Transverse colon (tissue), 4 donors: ENCODE results near the gene DDX28. TPM values are rescaled to one million over a fixed set of nuclear protein-coding genes. Genes with fewer than 3 reads are reported as not detected.

Experiments
- DNase-seq: peaks from one replicate; pipeline ENCODE4 v3.0.0-alpha.2; 2019
- H3K27ac ChIP-seq, 4 donors: fragments of 200-600 bp; sonication (generic); 2 replicates each; pipeline ENCODE4 v1.5.1; 2016 to 2018; ENCODE audit warnings: inconsistent platforms in 4 of 4
- H3K27me3 ChIP-seq: fragments of 200-600 bp; sonication (generic); 2 replicates; pipeline ENCODE4 v1.5.1; 2017; ENCODE audit warnings: inconsistent platforms
- H3K36me3 ChIP-seq, 4 donors: fragments of 200-600 bp; sonication (generic); 2 replicates each; pipeline ENCODE4 v1.5.1; 2017 to 2019; ENCODE audit warnings: inconsistent platforms in 4 of 4
- H3K4me1 ChIP-seq, 4 donors: fragments of 200-600 bp; sonication (generic); 2 replicates each; pipeline ENCODE4 v1.5.1; 2017 to 2020; ENCODE audit warnings: inconsistent platforms in 4 of 4
- H3K4me3 ChIP-seq, 4 donors: fragments of 200-600 bp; sonication (generic); 1 replicate in 1 of 4; 2 replicates in 3 of 4; pipeline versions ENCODE4 v1.5.1 to v1.6.1; 2017 to 2019; ENCODE audit warnings: inconsistent platforms in 4 of 4
- H3K9me3 ChIP-seq, 2 donors: fragments of 200-600 bp; sonication (generic); 2 replicates each; pipeline ENCODE4 v1.5.1; 2017 to 2019; ENCODE audit warnings: inconsistent platforms in 2 of 2
- CTCF ChIP-seq, 5 experiments: fragments of 200-600 bp in 3 of 5; fragments of 450-650 bp in 2 of 5; sonication (generic) in 3 of 5; IDR thresholded peaks; 1 replicate in 2 of 5; 2 replicates in 3 of 5; pipeline ENCODE4 v1.5.1; 2016 to 2017; ENCODE audit warnings: antibody characterized with exemption in 5 of 5, inconsistent platforms in 3 of 5, mild to moderate bottlenecking in 2 of 5, moderate library complexity in 1 of 5
- EP300 ChIP-seq: sonication (generic); formaldehyde crosslinking; IDR thresholded peaks from one replicate; pipeline ENCODE4 v1.6.1; 2017; ENCODE audit warnings: antibody characterized with exemption, low read depth
- POLR2A ChIP-seq: fragments of 450-650 bp; IDR thresholded peaks from one replicate; pipeline ENCODE4 v1.6.1; 2016; ENCODE audit warnings: antibody characterized with exemption, mild to moderate bottlenecking, moderate library complexity
- POLR2AphosphoS5 ChIP-seq, 3 donors: sonication (generic); formaldehyde crosslinking; IDR thresholded peaks; one replicate each; pipeline ENCODE4 v1.6.1; 2016; ENCODE audit warnings: antibody characterized with exemption in 3 of 3
- WGBS, 2 donors: methylation state at CpG; one replicate each; pipeline ENCODE4 v1.1.5; 2018; ENCODE audit warnings: low coverage in 1 of 2; 5-methylcytosine and 5-hydroxymethylcytosine counted together
- in situ Hi-C, 4 donors: fragments of 200-750 bp; cut with MboI; loops; one replicate each; pipeline versions ENCODE4 v1.15.0 to v1.15.1; 2017; ENCODE audit warnings: low sequenced_read_pairs in 3 of 4, low pct_ligation_motif_present in 1 of 4, low pct_unique_long_range_greater_than_20kb in 1 of 4
- intact Hi-C: fragments of 100-400 bp; cut with DNase I; formaldehyde crosslinking; loops from one replicate; pipeline ENCODE4 v1.15.1; 2023; ENCODE audit warnings: low total_unique reads
- total RNA-seq, 4 donors: library from RNA; depleted of rRNA; stranded (reverse); fragments of >200 nt; gene quantifications; one replicate each; pipeline ENCODE4 v1.1.0, GENCODE V29; 2016

DDX28 gene
- total RNA-seq, 4 donors from 2014 or later, result 4.8 to 13.1 (median 6.2) TPM

DNA sequence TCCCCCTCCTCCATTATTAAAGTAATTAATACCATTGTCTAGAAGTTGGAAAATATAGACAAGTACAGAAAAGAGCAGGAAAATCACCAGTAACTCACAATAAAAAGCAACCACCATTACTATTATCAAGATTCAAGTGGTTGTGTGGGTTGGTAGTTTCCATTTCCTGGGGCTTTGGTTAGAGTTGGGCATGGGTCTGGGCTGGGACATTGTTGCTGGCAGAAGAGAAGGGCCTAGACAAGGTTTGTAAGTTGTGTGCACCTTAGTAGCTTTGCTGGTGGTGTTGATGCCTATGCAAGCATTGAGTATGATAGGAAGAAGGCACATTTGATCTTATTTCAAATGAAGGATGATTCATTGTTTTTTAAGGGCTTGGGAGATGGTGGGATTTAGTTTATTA lies 36.8 kb upstream of the DDX28 start:
- no peaks in the 10 kb centered on the region for H3K9me3 ChIP-seq
- H3K27ac ChIP-seq, result no peak overlapping the region
- peaks cover 0 to 8% (median 1%) of the 10 kb centered on the region in 4 donors for H3K4me1 ChIP-seq
- no peak for DNase-seq
- peaks cover 0 to 11% (median 0%) of the 10 kb centered on the region in 4 donors for H3K36me3 ChIP-seq
- H3K27me3 ChIP-seq, result no peaks in the 10 kb centered on the region
- H3K4me3 ChIP-seq, result no peak overlapping the region
- intact Hi-C loops, result no loop called here
- in situ Hi-C loops, result no loop called here
- TF ChIP-seq CTCF (IDR thresholded peaks at IDR 0.05) (no peak), EP300 (no peak), POLR2A (no peak), POLR2AphosphoS5 (IDR thresholded peaks at IDR 0.05) (no peak)

DNA sequence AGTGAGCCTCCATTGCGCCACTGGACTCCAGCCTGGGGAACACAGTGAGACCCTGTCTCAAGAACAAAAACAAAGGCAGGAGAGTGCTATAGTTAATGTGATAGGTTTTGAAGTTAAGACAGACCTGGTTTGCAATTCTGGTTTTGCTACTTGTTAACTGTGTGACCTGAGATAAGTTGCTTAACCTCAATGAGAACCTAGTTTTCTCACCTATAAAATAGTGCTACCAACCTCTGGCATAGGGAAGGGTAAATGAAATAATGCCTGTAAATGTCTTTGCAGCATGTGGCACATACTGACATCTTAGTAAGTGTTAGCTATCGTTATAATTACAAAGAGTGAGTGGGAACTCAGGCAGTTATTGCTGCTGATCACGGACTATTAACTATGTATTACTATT lies 32.4 kb upstream of the DDX28 start:
- Histone ChIP-seq H3K27ac (no peak overlapping the region), H3K27me3 (no peaks in the 10 kb centered on the region), H3K36me3 (peaks cover 0 to 12% (median 1%) of the 10 kb centered on the region in 4 donors), H3K4me1 (no peaks in the 10 kb centered on the region), H3K9me3 (no peaks in the 10 kb centered on the region), H3K4me3 (no peak overlapping the region)
- in situ Hi-C loops (no loop called here), intact Hi-C loops (no loop called here)
- no peak for DNase-seq
- TF ChIP-seq POLR2A, result no peak
- 94 to 100% methylated on average over 2 to 3 of the region's 3 CpGs for WGBS, 2 donors

DNA sequence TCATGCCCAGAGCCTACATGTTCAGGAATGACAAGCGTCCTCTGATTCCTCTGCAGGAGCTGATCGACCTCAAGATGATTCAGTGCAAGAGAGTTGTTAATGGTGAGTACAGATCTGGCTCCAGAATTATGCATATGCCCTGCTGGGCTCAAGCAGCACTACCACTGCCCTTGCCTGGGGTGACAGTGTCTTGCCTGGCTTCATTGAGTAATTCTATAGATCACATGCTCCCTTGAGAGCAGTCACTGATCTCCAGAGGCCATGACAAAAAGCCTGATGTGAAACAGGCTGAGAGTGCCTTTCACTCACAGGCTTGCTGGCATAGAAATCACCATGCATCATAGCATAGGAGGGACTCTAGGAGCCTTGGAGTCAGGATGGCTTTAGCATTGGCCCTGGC lies 26.4 kb upstream of the DDX28 start:
- H3K4me1 ChIP-seq, result no peaks in the 10 kb centered on the region
- intact Hi-C loops (no loop called here), in situ Hi-C loops (loop anchor here in 1 of 4 donors (10.0 kb wide), 1 partner anchor 55 kb away; the partner anchor contains the start of gene DPEP2)
- peaks cover 0 to 12% (median 2%) of the 10 kb centered on the region in 4 donors for H3K36me3 ChIP-seq
- no peaks in the 10 kb centered on the region for H3K9me3 ChIP-seq
- no peak for TF ChIP-seq POLR2AphosphoS5 (IDR thresholded peaks at IDR 0.05)
- TF ChIP-seq POLR2A, result no peak
- TF ChIP-seq CTCF (IDR thresholded peaks at IDR 0.05), result no peak
- no peak for TF ChIP-seq EP300
- no peak for DNase-seq
- H3K27me3 ChIP-seq, result no peaks in the 10 kb centered on the region
- WGBS, 2 donors, result 89% methylated on average over 2 of the region's 2 CpGs; no CpG with 5 or more reads in 1 of the 2 donors
- H3K4me3 ChIP-seq, result no peak overlapping the region
- H3K27ac ChIP-seq, result no peak overlapping the region

GRCh38 chr16:68047987-68048386 lies 25.0 kb upstream of the DDX28 start:
- DNase-seq, result no peak
- in situ Hi-C loops (loop anchor here in 1 of 4 donors (10.0 kb wide), 1 partner anchor 53 kb away; the partner anchor contains the start of gene DPEP2), intact Hi-C loops (no loop called here)
- Histone ChIP-seq H3K27ac (no peak overlapping the region), H3K4me3 (no peak overlapping the region), H3K27me3 (no peaks in the 10 kb centered on the region), H3K36me3 (peaks cover 0 to 9% (median 0%) of the 10 kb centered on the region in 4 donors), H3K9me3 (no peaks in the 10 kb centered on the region), H3K4me1 (no peaks in the 10 kb centered on the region)
- TF ChIP-seq CTCF (IDR thresholded peaks at IDR 0.05), result no peak
- TF ChIP-seq EP300, result no peak
- no peak for TF ChIP-seq POLR2AphosphoS5 (IDR thresholded peaks at IDR 0.05)
- TF ChIP-seq POLR2A, result no peak
- 84 to 100% methylated on average over 2 of the region's 2 CpGs for WGBS, 2 donors

- H3K4me3 ChIP-seq, result no peak overlapping the region
- in situ Hi-C loops (loop anchor here in 1 of 4 donors (10.0 kb wide), 1 partner anchor 51 kb away; the partner anchor contains the start of gene DPEP2), intact Hi-C loops (no loop called here)
- TF ChIP-seq POLR2AphosphoS5 (IDR thresholded peaks at IDR 0.05) (no peak), EP300 (no peak), CTCF (IDR thresholded peaks at IDR 0.05) (no peak), POLR2A (no peak)
- peaks cover 0 to 9% (median 0%) of the 10 kb centered on the region in 4 donors for H3K36me3 ChIP-seq
- no peaks in the 10 kb centered on the region for H3K27me3 ChIP-seq
- no peaks in the 10 kb centered on the region for H3K4me1 ChIP-seq
- DNase-seq, result no peak
- H3K9me3 ChIP-seq, result no peaks in the 10 kb centered on the region
- WGBS, 2 donors, result 74 to 84% methylated on average over 3 to 7 of the region's 7 CpGs
- H3K27ac ChIP-seq, result no peak overlapping the region
These were observed 23.1 kb upstream of the DDX28 start for GRCh38 chr16:68046106-68046505.
